DMS 273 (cell line): ENCODE data around the gene EID2.

ENCODE experiments used
- DNase-seq: peaks from one replicate; lab custom pipeline; 2025; ENCODE audit not compliant: unreplicated experiment; lab: John Stamatoyannopoulos, UW

Gene EID2

DNA sequence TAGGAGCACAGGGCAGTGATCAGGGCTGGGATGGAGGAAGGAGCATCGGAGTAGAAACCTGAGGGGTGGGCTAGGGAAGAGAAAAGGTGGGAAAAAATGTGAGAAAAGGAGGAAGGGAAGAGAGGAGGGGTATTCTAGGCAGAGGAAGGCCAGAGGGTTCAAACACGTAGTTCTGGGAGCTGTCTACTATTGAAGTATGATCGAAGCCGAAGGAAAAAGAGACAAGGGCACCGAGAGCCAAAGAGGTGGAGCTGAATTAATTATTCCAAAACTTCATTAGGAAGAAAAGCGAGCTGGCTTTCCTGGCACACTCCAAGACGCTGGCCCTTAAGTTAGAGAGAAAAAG is 33.4 kb downstream of the EID2 start:
- no peak for DNase-seq

DNA sequence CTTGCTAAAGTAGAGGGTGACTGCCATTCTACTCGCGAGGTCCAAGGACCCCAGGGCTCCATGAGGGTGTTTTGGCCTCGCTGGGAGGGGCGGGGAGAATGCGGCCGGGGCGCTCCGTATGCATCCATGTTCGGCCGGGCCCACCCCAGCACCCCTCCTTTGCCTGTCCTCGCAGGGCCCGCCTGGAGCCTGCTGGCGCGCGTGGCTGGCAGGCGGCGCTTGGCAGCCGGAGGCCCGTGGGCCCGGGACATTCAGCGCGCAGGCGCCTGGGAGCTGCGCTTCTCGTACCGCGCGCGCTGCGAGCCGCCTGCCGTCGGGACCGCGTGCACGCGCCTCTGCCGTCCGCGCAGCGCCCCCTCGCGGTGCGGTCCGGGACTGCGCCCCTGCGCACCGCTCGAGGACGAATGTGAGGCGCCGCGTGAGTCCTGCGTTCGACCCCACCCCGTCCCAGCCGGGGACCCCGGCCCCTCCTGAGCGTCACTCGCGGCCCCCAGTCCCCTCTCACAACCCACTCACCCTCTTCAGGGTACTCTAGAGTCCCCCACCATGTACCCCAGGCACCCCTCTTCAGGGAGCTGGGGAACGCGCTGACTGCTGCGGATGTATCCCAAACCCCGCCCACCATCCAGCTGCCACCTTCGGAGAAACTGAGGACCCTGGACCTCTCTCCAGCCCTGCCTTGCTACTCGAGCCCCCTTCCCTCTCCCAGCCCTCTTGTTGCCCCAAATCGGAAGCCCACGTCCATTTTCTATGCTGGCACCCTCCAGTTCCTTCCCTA is 37.1 kb downstream of the EID2 start:
- DNase-seq = peak; percentile 93

DNA sequence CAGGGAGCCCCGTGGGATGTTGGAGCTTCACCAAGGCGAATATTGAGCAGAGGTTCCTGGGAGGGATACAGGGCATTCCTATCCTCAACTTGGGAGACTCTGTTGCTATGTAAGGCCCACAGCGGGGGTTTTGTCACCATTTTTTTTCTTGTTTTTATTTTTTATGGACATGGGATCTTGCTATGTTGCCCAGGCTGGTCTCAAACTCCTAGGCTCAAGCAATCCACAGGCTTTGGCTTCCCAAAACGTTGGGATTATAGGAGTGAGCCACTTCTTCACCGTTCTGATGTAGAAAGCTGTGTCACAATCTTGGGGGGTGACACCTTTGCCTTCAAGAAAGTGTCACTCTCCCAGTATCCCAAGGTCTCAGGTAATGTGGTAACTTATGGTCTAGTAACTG is 38.6 kb downstream of the EID2 start:
- DNase-seq = no peak

DNA sequence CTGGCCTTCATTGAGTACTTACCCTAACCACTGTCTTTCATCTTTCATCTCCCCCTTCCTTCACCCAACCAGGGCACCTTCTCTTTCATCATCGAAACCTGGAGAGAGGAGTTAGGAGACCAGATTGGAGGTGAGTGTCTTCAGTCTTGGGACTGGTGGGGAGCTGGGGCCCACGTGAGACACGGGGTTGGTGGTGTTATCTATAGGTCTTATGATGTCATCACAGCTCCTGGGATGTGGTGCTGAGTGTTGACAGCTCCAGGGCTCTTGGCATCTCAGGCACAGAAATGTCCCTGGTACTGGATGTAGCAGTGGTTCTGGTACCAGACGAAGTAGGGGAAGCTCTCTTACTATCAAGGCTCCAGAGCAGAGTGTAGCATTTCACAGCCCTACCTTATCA is 39.4 kb downstream of the EID2 start:
- DNase-seq = no peak

DNA sequence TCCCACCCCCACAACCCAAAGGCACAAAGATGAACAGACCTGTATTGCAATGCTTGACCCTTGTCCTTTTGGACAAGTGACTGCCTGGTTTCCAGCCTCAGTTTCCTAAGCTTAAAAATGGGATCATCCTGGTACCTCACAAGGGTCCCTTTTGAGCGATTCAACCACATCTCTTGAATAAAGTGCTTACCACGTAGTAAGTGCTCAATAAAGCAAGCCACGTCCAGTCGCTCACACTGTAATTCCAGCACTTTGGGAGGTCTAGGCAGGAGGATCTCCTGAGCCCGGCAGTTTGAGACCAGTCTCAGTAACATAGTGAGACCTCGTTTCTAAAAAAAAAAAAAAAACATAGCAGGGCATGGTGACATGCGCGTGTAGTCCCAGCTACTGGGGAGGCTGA is 40.0 kb downstream of the EID2 start:
- no peak for DNase-seq

DNA sequence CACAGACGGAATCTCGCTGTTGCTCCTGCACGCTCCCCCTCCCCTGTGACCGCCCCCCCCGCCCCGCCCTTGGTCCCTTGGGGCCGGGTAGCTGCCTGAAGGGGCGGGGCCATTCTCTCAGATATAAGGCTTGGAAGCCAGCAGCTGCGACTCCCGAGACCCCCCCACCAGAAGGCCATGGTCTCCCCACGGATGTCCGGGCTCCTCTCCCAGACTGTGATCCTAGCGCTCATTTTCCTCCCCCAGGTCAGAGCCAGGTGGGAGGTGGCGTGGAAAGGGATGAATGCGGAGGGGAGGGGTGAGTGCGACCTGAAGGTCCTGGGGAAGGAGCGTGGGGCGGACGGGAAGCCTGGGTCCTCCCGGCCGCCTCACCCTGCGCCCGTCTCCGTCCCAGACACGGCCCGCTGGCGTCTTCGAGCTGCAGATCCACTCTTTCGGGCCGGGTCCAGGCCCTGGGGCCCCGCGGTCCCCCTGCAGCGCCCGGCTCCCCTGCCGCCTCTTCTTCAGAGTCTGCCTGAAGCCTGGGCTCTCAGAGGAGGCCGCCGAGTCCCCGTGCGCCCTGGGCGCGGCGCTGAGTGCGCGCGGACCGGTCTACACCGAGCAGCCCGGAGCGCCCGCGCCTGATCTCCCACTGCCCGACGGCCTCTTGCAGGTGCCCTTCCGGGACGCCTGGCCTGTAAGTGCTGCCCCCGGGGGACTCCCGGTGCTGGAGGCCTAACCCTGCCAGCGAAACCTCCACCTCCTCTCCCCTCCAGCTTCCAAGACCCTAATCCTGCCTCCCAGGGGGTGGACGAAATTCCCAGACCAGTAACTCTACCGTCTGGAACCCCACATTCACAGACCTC is 40.9 kb downstream of the EID2 start, which contains the start of gene DLL3:
DLL3 (plus strand) TSS at position 150 of the 845 bp plus-strand sequence; CDS start at position 178, 28 bp downstream.
- peak; percentile 77 for DNase-seq

DNA sequence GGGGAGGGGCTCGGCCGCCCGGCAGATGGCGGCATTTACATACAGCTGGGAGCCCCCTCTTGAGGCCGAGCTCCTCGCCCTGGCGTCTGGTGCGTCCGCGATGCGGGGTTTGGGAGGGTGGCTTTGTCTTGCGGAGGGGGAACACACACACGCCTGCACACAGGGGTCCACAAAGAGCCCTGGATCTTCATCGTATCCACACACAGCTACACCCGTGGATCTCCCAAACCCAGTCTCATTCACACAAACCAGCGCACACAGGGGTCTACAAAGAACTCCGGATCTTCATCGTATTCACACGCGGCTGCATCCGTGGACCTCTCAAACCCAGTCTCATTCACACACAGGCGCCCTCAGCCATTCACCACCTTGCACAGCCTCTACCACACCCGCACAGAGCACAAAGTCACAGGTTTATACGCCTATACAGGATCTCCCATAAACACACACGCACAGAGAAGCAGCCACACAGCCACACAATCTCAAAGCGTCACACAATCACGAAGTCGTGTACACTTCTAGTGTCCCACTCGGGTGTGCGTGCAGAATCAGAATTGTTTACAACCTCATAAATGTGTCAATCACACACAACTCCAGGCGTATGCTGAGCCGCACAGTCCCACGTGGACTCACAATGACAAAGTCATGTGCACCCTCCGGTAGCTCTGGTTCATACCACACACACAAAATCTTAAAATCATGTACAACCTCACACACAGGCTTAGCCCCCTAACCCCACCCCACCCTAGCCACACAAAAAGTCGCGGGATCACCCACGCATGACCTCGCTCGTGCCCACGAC is 41.8 kb downstream of the EID2 start:
- DNase-seq = peak; percentile 93

DNA sequence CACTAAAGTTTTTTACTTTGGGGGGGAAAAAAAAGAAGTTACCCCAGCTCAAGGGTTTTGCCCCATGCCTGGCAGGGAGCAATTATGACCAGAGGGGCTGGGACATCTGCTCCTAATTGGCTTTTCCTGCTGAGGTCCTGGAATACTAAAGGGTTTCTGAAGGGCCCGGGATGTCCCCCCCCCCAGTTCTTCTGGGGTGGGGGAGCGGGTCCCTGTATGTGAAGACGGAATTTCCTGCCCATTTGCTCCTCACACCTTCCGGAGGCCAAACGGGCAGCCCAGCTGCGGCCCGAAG is 42.3 kb downstream of the EID2 start:
- no peak for DNase-seq

DNA sequence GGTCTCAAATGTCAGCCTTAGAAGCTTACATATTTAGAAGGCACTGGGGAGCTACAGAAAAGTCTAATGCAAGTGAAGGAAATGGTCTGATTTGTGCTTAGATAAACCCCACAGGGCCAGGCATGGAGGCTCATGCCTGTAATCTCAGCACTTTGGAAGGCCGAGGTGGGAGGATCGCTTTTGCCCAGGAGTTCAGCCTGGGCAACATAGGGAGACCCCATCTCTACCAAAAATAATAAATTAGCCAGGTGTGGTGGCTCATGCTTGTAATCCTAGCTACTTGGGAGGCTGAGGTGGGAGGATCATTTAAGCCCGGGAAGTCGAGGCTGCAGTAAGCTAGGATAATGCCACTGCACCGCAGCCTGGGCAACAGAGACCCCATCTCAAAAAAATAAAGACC is 43.9 kb downstream of the EID2 start:
- no peak for DNase-seq

DNA sequence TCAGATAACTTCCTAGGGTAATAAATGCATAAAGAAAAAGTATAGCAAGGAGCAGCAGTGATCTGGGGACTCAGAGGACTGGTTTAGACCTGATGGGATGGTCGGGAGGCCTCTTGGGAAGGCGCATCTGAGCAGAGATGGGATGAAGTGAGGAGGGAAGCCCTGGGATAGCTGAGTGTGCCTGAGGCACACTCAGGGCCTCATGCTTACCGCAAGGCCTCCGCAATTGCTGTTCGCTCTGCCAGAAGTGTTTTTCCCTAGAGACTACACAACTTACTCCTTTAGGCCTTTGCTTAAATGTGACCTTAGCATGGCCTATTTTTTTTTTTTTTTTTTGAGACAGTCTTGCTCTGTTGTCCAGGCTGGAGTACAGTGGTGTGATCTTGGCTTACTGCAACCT is 45.3 kb downstream of the EID2 start:
- DNase-seq = no peak

DNA sequence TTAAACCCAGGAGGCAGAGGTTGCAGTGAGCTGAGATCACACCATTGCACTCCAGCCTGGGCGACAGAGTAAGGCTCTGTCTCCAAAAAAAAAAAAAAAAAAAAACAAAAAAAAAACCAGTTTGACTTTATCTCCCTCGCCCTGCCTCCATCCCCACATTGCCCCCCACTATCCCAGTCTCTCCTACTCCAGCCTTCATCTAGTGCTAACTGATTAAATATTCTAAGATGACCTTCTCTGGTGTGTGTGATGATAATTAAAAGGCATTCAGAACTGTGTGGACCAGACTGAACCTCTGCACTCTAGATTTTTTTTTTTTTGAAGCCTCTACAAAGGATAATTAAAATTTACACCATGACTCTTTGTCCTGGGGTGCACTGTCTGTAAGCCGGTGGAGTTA is 47.2 kb downstream of the EID2 start:
- no peak for DNase-seq

DNA sequence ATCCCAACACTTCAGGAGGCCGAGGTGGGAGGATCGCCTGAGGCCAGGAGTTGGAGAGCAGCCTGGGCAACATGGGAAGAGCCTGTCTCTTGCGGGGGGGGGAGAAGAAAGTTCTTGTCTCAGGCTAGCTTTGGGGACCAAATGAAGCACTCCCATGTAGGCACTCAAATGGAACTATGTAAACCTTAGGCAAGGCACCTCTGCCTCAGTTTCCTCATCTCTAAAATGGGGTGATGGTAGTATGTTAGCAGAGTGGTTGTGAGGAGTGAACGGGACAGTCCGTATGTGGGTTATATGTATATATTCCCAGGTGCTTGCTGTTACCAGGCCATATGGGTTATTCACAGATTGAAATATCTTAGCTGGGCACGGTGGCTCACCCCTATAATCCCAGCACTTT is 47.7 kb downstream of the EID2 start:
- DNase-seq = no peak

DNA sequence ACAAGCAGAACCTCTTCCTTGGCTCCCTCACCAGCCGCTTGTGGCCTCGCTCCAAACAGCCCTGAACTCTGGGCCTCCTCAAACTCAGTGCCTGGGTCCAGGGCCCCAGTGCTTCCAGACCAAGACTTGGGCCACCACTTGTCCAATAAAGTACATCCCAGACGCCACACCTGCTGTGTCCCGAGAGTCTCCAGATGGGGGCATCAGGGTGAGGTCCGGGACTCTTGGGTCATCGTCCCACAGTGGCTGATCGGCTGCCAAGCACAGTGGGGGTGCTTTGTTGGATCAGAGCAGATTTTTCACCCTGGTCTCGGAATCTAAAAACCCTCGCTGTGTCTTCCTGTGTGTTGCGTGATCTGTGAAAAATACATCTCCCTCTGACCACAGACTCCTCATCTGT is 50.2 kb downstream of the EID2 start:
- DNase-seq = no peak
